Fibroblast of skin of left biceps (primary cell): ENCODE measurements around the gene OR51B2.
"Not testable (repeated sequence)": the region's sequence is repeated elsewhere in the genome, so short reads cannot be mapped to it uniquely, and the experiment has no call there.

ENCODE experiments used
- DNase-seq, 2 experiments: peaks; one replicate each; pipeline ENCODE4 v3.0.0-alpha.2; 2013; ENCODE audit warnings: low read depth in 2 of 2

OR51B2 gene, protein sequence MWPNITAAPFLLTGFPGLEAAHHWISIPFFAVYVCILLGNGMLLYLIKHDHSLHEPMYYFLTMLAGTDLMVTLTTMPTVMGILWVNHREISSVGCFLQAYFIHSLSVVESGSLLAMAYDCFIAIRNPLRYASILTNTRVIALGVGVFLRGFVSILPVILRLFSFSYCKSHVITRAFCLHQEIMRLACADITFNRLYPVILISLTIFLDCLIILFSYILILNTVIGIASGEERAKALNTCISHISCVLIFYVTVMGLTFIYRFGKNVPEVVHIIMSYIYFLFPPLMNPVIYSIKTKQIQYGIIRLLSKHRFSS

DNA sequence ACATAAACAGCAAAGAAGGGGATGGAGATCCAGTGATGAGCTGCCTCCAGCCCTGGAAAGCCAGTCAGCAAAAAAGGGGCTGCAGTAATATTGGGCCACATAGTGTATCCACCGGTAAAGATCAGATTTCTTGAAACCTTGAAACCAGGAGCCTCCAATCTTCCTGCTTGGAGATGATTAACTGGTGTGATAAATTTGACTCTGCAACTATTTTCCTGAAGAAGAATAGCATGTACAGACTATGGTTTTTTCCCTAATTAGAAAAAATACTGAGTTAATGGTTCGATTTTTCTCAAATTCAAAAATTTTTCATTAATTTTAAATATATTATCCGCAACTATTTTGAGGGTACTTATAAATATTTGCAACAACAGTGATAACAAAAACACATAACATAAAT lies at the start of gene OR51B2:
Gene OR51B2, minus strand, starts transcription at position 101 of the 400 bp plus-strand sequence. Its CDS starts 0 bp downstream, at position 101.
- DNase-seq, result no peak

DNA sequence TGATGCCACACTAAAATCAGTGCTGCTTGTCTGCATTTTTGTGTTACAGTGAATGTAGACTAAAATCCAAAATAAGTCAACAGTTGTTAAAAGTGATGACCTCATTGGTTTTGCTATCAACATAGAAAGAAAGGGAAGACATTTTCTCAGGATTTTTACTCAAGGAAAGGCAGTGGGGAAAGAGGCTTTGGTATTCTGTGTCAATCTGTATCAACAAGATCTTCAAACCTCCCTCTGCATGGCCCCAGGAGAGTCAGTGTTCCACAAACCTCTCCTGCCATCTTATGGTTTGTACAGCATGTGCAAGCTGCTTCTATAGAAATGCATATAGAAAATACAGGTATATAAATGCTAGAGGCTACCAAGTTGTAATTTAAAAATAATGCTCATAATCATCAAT lies 45.7 kb upstream of the OR51B2 start:
- DNase-seq, result peak in 1 of 2 experiments; percentile 29

DNA sequence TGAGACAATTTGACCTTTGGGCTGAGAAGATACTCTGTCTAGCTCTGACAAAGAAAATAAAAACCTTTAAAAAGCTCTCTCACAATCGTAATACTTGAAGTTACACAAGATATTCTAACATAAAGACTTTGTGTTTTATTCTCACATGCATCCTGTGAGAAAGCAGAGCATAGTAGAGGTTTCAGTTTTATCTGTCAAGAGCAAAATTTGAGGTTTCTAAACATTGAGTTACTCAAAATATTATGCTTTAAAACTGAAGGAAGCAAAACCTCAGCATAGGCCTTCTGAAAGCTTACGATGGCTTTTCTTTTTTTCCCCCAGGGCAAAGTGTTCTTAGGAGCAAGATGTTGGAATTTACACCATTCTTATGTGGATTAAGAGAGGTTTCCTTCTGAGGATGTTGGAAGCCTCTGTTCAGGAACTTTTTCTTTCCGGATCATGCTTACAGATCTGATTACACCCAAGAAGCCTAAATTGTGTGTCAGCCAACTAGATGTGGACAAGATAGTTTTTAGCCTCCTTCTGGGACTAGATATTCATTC lies 44.5 kb upstream of the OR51B2 start:
- no peak for DNase-seq

DNA sequence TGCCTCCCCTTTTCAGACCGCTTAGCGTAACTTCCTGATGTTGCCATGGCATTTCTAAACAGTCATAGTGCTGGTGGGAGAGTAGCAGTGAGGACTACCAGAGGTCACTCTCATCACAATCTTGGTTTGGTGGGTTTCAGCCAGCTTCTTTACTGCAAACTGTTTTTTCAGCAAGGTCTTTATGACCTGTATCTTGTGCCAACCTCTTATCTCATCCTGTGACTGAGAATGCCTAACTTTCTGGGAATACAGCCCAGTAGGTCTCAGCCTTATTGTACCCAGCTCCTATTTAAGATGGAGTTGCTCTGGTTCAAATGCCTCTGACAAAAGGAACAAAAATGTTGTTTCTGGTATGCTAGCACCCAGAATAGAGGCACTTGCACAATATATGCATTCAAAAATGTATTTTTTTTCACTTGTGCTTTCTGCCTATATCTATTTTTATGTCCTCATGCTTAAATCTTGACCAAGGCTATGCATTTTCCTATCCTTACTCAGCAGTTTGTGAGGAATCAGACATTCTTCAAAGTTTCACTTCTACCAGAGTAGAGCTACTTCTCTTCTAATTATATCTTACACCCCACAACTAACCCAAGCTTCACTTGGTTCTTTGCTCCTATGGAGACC lies 43.5 kb upstream of the OR51B2 start:
- peak; percentile 47 to 58 for DNase-seq

DNA sequence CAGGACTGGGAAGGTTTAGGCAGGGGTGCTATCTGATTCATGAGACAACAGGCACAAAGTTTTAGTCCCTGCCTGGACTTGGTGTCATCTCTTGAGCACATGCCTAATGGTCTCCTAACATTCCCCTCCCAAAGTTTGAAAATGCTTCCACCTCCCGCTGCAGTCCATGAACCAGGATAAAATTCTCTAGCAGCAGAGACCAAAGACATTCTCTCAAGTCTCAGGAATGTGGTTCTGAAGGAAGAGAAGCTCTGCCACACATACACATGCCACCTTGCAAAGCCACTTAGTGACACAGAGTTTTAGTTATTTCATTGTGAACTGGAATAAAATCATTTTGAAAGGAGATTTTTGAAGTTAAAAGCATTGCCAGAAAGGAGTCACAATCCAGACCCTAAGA lies 42.8 kb upstream of the OR51B2 start:
- no peak for DNase-seq

DNA sequence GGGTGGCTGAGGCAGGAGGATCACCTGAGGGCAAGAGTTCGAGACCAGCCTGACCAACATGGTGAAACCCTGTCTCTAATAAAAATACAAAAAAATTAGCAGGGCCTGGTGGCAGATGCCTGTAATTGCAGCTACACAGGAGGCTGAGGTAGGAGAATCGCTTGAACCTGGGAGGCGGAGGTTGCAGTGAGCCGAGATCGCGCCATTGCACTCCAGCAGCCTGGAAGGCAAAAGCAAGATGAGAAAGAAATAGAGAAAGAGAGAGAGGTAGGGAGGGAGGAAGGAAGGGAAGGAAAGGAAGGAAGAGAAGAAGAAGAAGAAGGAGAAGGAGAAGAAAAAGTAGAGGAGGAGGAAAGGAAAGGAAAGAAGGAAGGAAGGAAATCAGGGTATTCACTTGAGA lies 42.3 kb upstream of the OR51B2 start:
- DNase-seq, result not testable (repeated sequence)

DNA sequence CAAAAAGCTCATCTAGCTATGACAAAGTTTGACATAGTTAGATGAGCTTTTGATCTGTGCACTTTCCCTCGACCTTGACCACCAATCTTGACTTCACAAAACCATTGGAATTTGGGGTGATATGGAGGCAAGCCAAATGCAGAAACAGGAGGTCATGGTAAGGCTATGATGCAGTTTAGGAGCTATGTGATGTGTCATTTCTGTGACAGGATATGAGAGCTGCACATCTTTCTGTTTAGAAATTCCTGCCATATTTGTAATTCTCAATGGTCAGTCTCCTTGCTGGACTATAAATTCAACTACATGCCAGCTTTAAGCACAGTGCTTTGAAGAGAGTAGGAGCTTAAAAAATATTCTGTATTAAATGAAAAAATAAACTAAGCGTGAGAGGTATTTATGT lies 40.1 kb upstream of the OR51B2 start:
- peak; percentile 42 to 45 for DNase-seq

DNA sequence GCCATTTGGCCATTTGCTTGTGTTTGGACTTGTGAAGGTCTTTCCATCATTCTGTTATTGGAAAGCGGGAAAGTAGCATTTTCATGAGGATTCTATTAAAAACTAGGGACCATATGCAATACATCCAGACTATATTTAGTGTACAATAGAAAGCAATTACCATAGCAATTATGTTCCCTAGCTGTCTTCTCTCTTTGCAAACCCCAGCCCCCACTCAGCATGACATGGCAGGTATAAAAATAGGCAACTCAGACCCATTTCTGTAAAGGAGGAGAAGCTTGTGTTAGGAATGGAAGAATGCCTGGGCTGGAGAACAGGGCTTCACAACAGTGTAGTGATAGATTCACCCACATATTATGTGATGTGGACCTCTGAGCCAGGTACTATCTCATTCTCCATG lies 39.6 kb upstream of the OR51B2 start:
- DNase-seq, result no peak

DNA sequence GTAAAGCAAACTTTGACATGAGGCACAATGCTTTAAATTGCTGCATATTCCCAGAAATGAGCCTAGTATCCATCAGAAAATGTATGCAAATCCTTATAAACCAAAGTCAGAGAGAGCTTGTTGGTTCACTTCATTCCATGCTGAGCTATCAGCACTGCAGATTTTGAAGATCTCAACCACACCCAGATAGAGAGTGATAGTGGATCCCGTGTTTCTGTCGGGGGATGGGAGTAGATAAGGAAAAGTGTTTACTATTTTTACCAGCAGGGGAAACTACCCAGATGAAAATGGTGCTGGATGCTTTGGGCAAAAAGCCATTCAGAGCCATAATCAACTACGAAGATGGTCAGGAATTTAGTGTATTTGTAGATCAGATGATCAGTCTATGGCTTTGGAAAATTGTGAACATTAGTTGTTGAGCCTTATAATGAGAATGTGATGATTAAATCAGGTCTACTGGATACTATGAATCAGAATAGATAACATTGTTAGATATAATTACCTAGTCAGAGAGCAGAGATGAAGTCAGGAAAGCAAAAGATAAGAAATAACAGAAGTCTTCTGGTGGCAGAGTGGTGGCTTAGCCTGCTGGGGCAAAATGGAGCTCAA lies 38.0 kb upstream of the OR51B2 start:
- no peak for DNase-seq

DNA sequence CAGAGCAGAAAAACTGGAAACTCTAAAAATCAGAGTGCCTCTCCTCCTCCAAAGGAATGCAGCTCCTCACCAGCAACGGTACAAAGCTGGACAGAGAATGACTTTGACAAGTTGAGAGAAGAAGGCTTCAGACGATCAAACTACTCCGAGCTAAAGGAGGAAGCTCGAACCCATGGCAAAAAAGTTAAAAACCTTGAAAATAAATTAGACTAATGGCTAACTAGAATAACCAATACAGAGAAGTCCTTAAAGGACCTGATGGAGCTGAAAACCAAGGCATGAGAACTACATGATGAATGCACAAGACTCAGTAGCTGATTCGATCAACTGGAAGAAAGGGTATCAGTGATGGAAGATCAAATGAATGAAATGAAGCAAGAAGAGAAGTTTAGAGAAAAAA lies 31.9 kb upstream of the OR51B2 start:
- not testable (repeated sequence) for DNase-seq

DNA sequence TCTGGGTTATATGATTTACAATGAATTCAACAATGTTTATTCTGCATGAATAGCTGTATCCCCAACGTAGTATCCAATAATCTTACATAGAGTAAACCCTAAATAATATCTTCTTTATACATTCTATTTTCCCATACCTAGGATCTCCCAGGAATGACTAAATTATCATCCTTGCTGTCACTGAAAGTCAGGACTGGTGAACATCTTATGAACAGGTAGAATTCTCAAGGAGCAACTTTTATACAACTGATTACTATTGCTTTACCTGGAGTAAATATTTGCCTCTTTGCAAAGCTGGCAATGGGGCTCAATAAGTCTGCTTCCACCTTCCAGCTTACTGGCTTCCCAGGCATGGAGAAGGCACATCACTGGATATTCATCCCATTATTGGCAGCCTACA lies 27.1 kb upstream of the OR51B2 start, which contains the start of gene OR51B6:
Gene OR51B6, plus strand, starts transcription at position 301 of the 400 bp plus-strand sequence. Its CDS starts 0 bp downstream, at position 301.
- no peak for DNase-seq

DNA sequence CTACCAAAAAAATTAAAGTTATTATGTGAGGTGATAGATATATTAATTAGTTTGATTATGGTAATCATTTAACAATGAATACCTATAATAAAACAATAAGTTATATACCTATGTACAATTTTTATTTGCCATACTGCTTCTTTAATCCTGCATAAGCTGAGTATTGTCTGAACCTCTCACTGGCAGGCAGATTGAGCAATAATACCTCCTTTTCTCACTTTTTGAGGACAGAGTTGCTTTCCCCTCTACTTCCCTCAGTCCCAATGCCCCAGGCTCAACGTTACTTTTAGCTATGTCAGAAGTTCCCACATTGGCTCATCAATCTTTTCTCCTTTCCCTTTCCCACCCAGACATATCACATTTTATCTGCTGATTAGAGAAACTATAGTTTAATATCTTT lies 25.5 kb upstream of the OR51B2 start:
- no peak for DNase-seq

DNA sequence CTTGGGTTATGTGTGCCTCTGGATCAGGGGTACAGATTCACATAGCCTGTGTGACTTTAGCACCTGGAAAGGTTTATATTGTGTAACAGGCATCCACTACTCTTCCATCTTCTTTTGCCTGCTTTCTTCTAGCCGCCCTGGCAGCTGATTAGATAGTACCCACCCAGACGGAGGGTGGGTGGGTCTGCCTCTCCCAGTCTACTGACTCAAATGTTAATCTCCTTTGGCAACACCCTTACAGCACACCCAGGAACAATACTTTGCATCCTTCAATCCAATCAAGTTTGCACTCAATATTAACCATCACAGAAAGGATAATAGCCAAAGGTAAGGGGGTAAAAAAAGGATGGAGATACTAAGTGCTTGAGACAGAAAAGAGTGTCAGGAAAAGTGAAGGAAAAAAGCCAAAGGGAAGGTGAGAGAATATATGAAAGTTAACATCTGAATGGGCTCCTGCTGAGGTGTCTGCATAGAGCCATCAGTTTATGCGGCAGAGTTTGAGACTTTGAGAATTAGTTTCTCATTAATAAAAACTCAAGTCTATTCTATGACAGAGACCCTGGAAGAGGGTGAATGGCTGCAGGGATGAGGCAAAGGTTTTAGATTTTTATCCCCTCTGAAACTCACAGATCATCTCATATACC lies 24.6 kb upstream of the OR51B2 start:
- DNase-seq, result no peak

DNA sequence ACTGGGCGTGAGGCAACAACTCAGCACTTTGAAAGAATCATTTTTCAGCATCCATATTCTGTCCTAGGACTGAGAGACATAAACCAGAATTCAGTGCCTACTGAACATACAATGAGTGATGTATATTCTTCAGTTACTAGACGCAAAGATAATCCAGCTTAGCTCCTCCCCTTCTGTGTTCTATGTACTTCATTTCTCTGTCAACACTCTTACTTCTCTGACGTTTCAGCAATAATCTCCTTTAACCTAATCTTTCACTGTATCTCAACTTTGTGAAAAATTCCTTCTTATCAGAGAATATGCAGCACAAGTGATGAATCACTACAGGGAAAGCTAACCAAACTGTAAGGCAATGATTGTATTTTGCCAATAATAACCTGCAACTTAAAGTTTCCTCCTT lies 21.7 kb upstream of the OR51B2 start:
- no peak for DNase-seq

DNA sequence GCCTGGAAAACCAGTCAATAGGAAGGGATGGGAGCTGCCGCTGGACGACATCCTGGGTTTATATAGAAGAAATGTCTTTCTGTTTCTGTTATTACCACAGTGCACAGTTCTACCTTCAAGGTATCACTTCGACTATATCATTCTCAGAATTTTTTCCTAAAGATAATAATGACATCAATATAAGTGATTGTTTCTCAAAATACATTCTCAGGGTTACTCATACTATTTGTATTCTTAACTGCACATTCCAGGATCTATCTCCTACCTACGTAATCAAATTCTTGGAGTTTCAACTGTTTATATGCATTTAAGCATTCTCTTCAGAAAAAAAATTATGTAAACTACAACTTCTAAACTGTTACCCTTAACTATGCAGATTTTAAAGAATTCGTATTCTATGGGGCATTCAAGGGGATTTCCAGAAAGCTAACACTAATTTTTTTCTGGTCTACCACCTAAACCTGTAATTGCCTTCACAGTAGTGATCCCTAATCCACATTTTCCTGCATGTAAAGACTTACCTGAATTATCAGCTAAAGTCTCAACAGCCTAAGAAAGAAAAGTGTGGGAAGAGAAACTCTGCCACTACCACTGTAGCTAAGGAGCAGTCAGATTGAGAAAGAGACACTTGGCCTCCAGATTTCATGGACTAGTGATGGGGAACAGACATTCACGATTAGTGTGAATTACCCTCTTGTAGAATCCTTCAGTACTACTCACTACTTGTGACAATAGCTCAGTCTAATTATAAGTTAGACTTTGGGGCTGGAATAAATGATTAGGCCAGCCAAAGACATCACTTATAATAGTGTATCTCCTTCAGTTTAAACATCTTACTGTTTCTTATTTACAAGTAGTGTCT lies 19.6 kb upstream of the OR51B2 start, which contains the start of gene OR51B5:
Gene OR51B5, minus strand, starts transcription at position 51 of the 862 bp plus-strand sequence. Its CDS starts 0 bp downstream, at position 51.
- no peak for DNase-seq

DNA sequence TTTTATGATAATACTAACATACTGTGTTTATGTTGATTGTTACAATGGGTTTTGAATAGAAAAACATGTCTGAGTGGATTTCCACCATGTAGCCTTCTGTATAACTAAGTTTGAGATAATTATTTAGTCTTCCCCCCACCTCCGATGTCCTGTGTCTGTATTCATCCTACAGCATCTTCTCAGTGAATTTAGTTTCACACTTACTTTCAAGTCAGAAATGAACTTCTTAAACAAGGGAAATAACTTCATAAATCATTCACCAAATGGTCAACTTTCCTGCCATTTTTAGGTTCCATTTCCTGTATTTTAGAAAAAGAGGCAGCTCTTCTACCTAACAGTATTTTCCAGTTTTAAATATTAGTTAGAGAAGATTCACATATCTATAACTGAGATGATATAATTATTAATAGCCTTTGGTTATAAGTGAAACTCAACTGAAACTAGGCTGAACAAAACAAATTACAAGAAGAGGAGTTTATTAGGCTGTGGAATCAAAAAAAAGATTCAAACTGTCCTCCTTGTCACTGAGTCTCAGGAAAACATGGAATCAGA lies 15.8 kb upstream of the OR51B2 start:
- DNase-seq, result no peak

DNA sequence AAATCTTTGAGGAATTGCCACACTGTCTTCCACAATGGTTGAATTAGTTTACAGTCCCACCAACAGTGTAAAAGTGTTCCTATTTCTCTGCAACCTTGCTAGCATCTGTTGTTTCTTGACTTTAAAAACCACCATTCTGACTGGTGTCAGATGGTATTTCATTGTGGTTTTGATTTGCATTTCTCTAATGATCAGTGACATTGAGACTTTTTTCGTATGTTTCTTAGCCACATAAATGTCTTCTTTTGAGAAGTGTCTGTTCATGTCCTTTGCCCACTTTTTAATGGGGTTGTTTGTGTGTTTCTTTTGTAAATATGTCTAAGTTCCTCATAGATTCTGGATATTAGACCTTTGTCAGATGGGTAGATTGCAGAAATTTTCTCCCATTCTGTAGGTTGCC lies 13.2 kb upstream of the OR51B2 start:
- not testable (repeated sequence) for DNase-seq

DNA sequence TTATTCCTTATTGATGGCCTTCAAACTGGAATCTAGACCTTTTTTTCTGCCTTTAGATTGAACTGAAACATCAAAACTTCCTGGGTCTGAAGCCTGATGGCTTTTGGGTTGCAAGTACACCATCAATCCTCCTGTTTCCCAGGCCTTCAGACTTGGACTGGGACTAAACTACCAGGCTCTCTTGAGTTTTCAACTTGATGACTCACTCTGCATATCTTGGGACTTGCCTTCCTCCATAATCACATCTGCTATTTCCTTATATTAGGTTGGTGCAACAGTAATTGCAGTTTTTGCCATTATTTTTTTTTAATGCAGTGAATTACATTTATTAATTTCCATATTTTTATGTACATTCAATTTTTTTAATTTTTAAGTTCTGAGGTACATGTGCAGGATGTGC lies 12.2 kb upstream of the OR51B2 start:
- DNase-seq, result no peak

DNA sequence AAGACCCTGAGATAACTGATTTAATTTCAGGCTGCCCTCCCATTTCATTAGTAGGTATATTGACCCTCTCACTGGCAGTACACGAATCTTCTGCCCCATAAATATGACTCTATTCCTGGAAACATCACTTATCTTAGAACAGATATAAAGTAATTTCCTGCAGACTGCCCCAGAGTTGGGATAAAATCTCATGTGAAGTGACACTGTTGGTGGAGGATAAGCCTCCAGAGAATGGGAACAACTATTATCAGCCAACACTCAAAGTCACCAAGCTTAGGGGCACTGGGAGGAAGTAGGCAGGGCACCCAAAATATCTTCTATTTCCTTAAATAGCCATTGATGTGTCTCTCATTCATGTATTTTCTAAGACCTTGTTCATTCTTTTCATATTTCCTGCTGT lies 11.1 kb upstream of the OR51B2 start:
- no peak for DNase-seq

DNA sequence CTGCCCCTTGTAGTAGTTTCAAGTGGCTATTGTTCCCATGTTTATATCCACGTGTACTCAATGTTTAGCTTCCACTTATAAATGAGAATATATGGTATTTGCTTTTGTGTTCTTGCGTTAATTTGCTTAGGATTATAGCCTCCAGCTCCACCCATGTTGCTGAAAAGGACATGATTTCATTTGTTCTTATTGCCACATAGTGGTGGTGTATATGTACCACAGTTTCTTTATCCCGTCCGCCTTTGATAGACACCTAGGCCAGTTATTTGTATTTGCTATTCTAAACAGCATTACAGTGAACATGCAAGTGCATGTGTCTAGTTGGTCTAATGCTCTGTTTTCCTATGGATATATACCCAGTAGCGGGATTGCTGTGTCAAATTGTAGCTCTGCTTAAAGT lies 6.8 kb downstream of the OR51B2 start:
- no peak for DNase-seq
